HEK293 (cell line): ENCODE results near the gene SSTR3.

Experiments
- CTCF ChIA-PET: fragments of 350-600 bp; formaldehyde crosslinking; extraction: SDS; loops from one replicate; lab custom pipeline; 2021; ENCODE audit warnings: antibody characterized with exemption; lab: Yijun Ruan, JAX
- POLR2A ChIA-PET: fragments of 300-600 bp; formaldehyde crosslinking; extraction: SDS; loops from one replicate; lab custom pipeline; 2020; ENCODE audit warnings: antibody characterized with exemption, inconsistent platforms; lab: Yijun Ruan, JAX
- H3K27ac ChIP-seq: fragments of 200-500 bp; sonication (Bioruptor generic); 2 replicates; pipeline ENCODE4 v1.5.1; 2014; ENCODE audit warnings: low read depth, low read length, control low read depth, inconsistent platforms; ENCODE audit errors: extremely low read depth
- H3K36me3 ChIP-seq, 2 experiments: fragments of 200-500 bp in 1 of 2; sonication (Bioruptor generic) in 1 of 2; 1 replicate in 1 of 2; 2 replicates in 1 of 2; pipeline ENCODE4 v1.5.1; 2014 to 2017; ENCODE audit warnings: inconsistent platforms in 2 of 2, low read length in 2 of 2; ENCODE audit not compliant: control insufficient read depth in 2 of 2, insufficient read depth in 1 of 2
- H3K4me1 ChIP-seq: fragments of 200-500 bp; sonication (Bioruptor generic); 2 replicates; pipeline ENCODE4 v1.5.1; 2014; ENCODE audit warnings: mild to moderate bottlenecking, low read length, inconsistent platforms; ENCODE audit not compliant: control insufficient read depth, insufficient read depth
- H3K4me3 ChIP-seq: 2 replicates; pipeline ENCODE4 v1.5.1; 2011; ENCODE audit warnings: low read depth, mild to moderate bottlenecking, control low read depth, low read length, moderate library complexity
- H3K9me3 ChIP-seq: fragments of 200-500 bp; sonication (Bioruptor generic); 2 replicates; pipeline ENCODE4 v1.5.1; 2014; ENCODE audit warnings: low read depth, low read length, inconsistent platforms; ENCODE audit not compliant: control insufficient read depth, insufficient read depth
- EGR2 ChIP-seq: fragments of 450-650 bp; formaldehyde crosslinking; IDR thresholded peaks from 2 replicates; pipeline ENCODE4 v1.5.1; 2016; ENCODE audit warnings: low read depth, missing biosample characterization, missing genetic modification characterization
- GLIS2 ChIP-seq: fragments of 450-650 bp; formaldehyde crosslinking; IDR thresholded peaks from 2 replicates; pipeline ENCODE4 v1.5.1; 2016; ENCODE audit warnings: missing biosample characterization, missing genetic modification characterization
- IKZF3 ChIP-seq: fragments of 450-650 bp; IDR thresholded peaks from 2 replicates; pipeline ENCODE4 v1.5.0; 2018; ENCODE audit warnings: missing biosample characterization, mild to moderate bottlenecking, missing genetic modification characterization, moderate library complexity
- MZF1 ChIP-seq: fragments of 450-650 bp; formaldehyde crosslinking; IDR thresholded peaks from 2 replicates; pipeline ENCODE4 v1.5.1; 2017; ENCODE audit warnings: missing biosample characterization, missing genetic modification characterization, borderline replicate concordance
- PATZ1 ChIP-seq: fragments of 450-650 bp; formaldehyde crosslinking; IDR thresholded peaks from 2 replicates; pipeline ENCODE4 v1.5.1; 2016; ENCODE audit warnings: missing biosample characterization, missing genetic modification characterization
- SP7 ChIP-seq: fragments of 450-650 bp; formaldehyde crosslinking; IDR thresholded peaks from 2 replicates; pipeline ENCODE4 v1.5.1; 2016; ENCODE audit warnings: missing biosample characterization, missing genetic modification characterization
- ZBTB20 ChIP-seq: fragments of 450-650 bp; formaldehyde crosslinking; IDR thresholded peaks from 2 replicates; pipeline ENCODE4 v1.5.1; 2016; ENCODE audit warnings: missing biosample characterization, missing genetic modification characterization
- ZBTB48 ChIP-seq: fragments of 450-650 bp; formaldehyde crosslinking; IDR thresholded peaks from 2 replicates; pipeline ENCODE4 v1.5.1; 2016; ENCODE audit warnings: missing biosample characterization, missing genetic modification characterization
- ZNF121 ChIP-seq: fragments of 450-650 bp; formaldehyde crosslinking; IDR thresholded peaks from 2 replicates; pipeline ENCODE4 v1.5.1; 2016; ENCODE audit warnings: missing biosample characterization, missing genetic modification characterization
- ZNF223 ChIP-seq: fragments of 450-650 bp; formaldehyde crosslinking; IDR thresholded peaks from 2 replicates; pipeline ENCODE4 v1.5.1; 2016; ENCODE audit warnings: missing biosample characterization, missing genetic modification characterization
- ZNF335 ChIP-seq: fragments of 450-650 bp; formaldehyde crosslinking; conservative IDR thresholded peaks from 2 replicates; pipeline ENCODE4 v1.5.1; 2016; ENCODE audit warnings: missing biosample characterization, missing genetic modification characterization
- ZNF366 ChIP-seq: fragments of 450-650 bp; formaldehyde crosslinking; conservative IDR thresholded peaks from 2 replicates; pipeline ENCODE4 v1.5.1; 2016; ENCODE audit warnings: missing biosample characterization, missing genetic modification characterization
- ZNF398 ChIP-seq: fragments of 450-650 bp; formaldehyde crosslinking; IDR thresholded peaks from 2 replicates; pipeline ENCODE4 v1.5.1; 2017; ENCODE audit warnings: missing biosample characterization, missing genetic modification characterization
- ZNF555 ChIP-seq: fragments of 450-650 bp; formaldehyde crosslinking; conservative IDR thresholded peaks from 2 replicates; pipeline ENCODE4 v1.5.1; 2017; ENCODE audit warnings: missing biosample characterization, mild to moderate bottlenecking, missing genetic modification characterization, inconsistent platforms
- ZNF558 ChIP-seq: fragments of 450-650 bp; formaldehyde crosslinking; IDR thresholded peaks from 2 replicates; pipeline ENCODE4 v1.5.1; 2016; ENCODE audit warnings: missing biosample characterization, missing genetic modification characterization
- ZNF654 ChIP-seq: fragments of 450-650 bp; formaldehyde crosslinking; IDR thresholded peaks from 2 replicates; pipeline ENCODE4 v1.5.1; 2016; ENCODE audit warnings: low read depth, missing biosample characterization, missing genetic modification characterization
- ZNF677 ChIP-seq: fragments of 450-650 bp; IDR thresholded peaks from 2 replicates; pipeline ENCODE4 v1.5.0; 2018; ENCODE audit warnings: missing biosample characterization, mild to moderate bottlenecking, missing genetic modification characterization, moderate library complexity
- TF ChIP-seq, protein P1 (sequence below): fragments of 450-650 bp; formaldehyde crosslinking; IDR thresholded peaks from 2 replicates; pipeline ENCODE4 v1.5.1; 2016; ENCODE audit warnings: missing biosample characterization, missing genetic modification characterization
- TF ChIP-seq, protein P2 (sequence below): fragments of 450-650 bp; formaldehyde crosslinking; IDR thresholded peaks from 2 replicates; pipeline ENCODE4 v1.5.1; 2016; ENCODE audit warnings: missing biosample characterization, missing genetic modification characterization

Gene SSTR3

GRCh38 chr22:37198258-37199102 lies 13.8 kb downstream of the SSTR3 start:
- ChIA-PET POLR2A (interaction anchor here (1.0 to 2.5 kb wide), 8 partner anchors 10 to 463 kb away, joined by 3 to 10 read pairs (median 4); partner anchors contain the start of genes C1QTNF6, GGA1, MPST and TST), CTCF (interaction anchor here (0.5 to 3.2 kb wide), 43 partner anchors 9 to 1185 kb away, joined by 3 to 38 read pairs (median 6); partner anchors contain the start of genes IFT27 and KCTD17)
- peak overlapping the region; percentile 48 for H3K4me3 ChIP-seq
- H3K36me3 ChIP-seq, result no peaks in the 10 kb centered on the region
- TF ChIP-seq ZNF335 (no peak), SP7 (tag by site-specific recombination) (no peak; the same call in 1 of the 2 replicates), ZNF223 (tag by site-specific recombination) (no peak), MZF1 (no peak), ZNF555 (no peak), ZNF398 (tag by site-specific recombination) (peak; percentile 62; the same call in 1 of the 2 replicates), GLIS2 (tag by site-specific recombination) (peak; percentile 71), ZBTB48 (tag by site-specific recombination) (peak; percentile 97; the same call in 1 of the 2 replicates), ZNF558 (tag by site-specific recombination) (no peak), EGR2 (tag by site-specific recombination) (peak; percentile 67), ZNF654 (tag by site-specific recombination) (peak; percentile 54), ZNF366 (tag by site-specific recombination) (0 out of 2 replicates have a peak, but pooled peaks have one; percentile 7), ZBTB20 (tag by site-specific recombination) (no peak), PATZ1 (tag by site-specific recombination) (peak; percentile 67), ZNF677 (tag by site-specific recombination) (no peak), ZNF121 (tag by site-specific recombination) (peak; percentile 61; the same call in 1 of the 2 replicates), IKZF3 (0 out of 2 replicates have a peak, but pooled peaks have one; percentile 17)
- TF ChIP-seq, protein P1, sequence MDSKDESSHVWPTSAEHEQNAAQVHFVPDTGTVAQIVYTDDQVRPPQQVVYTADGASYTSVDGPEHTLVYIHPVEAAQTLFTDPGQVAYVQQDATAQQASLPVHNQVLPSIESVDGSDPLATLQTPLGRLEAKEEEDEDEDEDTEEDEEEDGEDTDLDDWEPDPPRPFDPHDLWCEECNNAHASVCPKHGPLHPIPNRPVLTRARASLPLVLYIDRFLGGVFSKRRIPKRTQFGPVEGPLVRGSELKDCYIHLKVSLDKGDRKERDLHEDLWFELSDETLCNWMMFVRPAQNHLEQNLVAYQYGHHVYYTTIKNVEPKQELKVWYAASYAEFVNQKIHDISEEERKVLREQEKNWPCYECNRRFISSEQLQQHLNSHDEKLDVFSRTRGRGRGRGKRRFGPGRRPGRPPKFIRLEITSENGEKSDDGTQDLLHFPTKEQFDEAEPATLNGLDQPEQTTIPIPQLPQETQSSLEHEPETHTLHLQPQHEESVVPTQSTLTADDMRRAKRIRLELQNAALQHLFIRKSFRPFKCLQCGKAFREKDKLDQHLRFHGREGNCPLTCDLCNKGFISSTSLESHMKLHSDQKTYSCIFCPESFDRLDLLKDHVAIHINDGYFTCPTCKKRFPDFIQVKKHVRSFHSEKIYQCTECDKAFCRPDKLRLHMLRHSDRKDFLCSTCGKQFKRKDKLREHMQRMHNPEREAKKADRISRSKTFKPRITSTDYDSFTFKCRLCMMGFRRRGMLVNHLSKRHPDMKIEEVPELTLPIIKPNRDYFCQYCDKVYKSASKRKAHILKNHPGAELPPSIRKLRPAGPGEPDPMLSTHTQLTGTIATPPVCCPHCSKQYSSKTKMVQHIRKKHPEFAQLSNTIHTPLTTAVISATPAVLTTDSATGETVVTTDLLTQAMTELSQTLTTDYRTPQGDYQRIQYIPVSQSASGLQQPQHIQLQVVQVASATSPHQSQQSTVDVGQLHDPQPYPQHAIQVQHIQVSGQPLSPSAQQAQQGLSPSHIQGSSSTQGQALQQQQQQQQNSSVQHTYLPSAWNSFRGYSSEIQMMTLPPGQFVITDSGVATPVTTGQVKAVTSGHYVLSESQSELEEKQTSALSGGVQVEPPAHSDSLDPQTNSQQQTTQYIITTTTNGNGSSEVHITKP (tag by site-specific recombination), result 0 out of 2 replicates have a peak, but pooled peaks have one; percentile 60
- TF ChIP-seq, protein P2, sequence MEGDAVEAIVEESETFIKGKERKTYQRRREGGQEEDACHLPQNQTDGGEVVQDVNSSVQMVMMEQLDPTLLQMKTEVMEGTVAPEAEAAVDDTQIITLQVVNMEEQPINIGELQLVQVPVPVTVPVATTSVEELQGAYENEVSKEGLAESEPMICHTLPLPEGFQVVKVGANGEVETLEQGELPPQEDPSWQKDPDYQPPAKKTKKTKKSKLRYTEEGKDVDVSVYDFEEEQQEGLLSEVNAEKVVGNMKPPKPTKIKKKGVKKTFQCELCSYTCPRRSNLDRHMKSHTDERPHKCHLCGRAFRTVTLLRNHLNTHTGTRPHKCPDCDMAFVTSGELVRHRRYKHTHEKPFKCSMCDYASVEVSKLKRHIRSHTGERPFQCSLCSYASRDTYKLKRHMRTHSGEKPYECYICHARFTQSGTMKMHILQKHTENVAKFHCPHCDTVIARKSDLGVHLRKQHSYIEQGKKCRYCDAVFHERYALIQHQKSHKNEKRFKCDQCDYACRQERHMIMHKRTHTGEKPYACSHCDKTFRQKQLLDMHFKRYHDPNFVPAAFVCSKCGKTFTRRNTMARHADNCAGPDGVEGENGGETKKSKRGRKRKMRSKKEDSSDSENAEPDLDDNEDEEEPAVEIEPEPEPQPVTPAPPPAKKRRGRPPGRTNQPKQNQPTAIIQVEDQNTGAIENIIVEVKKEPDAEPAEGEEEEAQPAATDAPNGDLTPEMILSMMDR (tag by site-specific recombination), result peak; percentile 13; the same call in 1 of the 2 replicates
- 0 out of 2 replicates have a peak, but pooled peaks cover 6% of the 10 kb centered on the region for H3K4me1 ChIP-seq
- H3K9me3 ChIP-seq, result no peaks in the 10 kb centered on the region
- H3K27ac ChIP-seq, result peak overlapping the region; percentile 92
